ENCODE results near the gene BCKDHB. TPM values are rescaled to one million over a fixed set of nuclear protein-coding genes. Genes with fewer than 3 reads are reported as not detected.
A peak's percentile ranks its signal among the peaks of the same experiment; 100 is the strongest.

BCKDHB gene
- total RNA-seq, 1 experiment from 2014 or later: 24.3 TPM

GRCh38 chr6:80106418-80107235 is at the start of gene BCKDHB (continued):
- TF ChIP-seq ZBTB43 (CRISPR knock-in tag; IDR thresholded peaks at IDR 0.05) (no peak), CREB1 (CRISPR knock-in tag; IDR thresholded peaks at IDR 0.05) (no peak), ARID4B (CRISPR knock-in tag; IDR thresholded peaks at IDR 0.05; ENCODE audit: borderline replicate concordance) (peak; percentile 16; the same call in 1 of the 2 replicates), NR2C2 (CRISPR knock-in tag; IDR thresholded peaks at IDR 0.05) (no peak), PRRX2 (CRISPR knock-in tag; IDR thresholded peaks at IDR 0.05) (no peak), PREB (CRISPR knock-in tag; IDR thresholded peaks at IDR 0.05; ENCODE audit: borderline replicate concordance) (no peak), USF2 (CRISPR knock-in tag; IDR thresholded peaks at IDR 0.05) (peak; percentile 41; the same call in 1 of the 2 replicates), FOXP1 (CRISPR knock-in tag; IDR thresholded peaks at IDR 0.05; ENCODE audit: borderline replicate concordance) (no peak), MYBL2 (CRISPR knock-in tag; IDR thresholded peaks at IDR 0.05) (peak; percentile 67; the same call in 1 of the 2 replicates), MXD4 (CRISPR knock-in tag; IDR thresholded peaks at IDR 0.05; ENCODE audit: borderline replicate concordance) (no peak), ZNF263 (CRISPR knock-in tag; IDR thresholded peaks at IDR 0.05; ENCODE audit: low read depth) (no peak), NFE2L1 (CRISPR knock-in tag; IDR thresholded peaks at IDR 0.05) (no peak), FOXJ3 (CRISPR knock-in tag; IDR thresholded peaks at IDR 0.05; ENCODE audit: borderline replicate concordance) (no peak), ATF2 (CRISPR knock-in tag; IDR thresholded peaks at IDR 0.05; ENCODE audit: borderline replicate concordance, low read depth) (no peak), GABPB1 (CRISPR knock-in tag; IDR thresholded peaks at IDR 0.05) (no peak; the same call in 1 of the 2 replicates), AR (CRISPR knock-in tag; IDR thresholded peaks at IDR 0.05) (no peak), ZBTB21 (CRISPR knock-in tag; IDR thresholded peaks at IDR 0.05; ENCODE audit: borderline replicate concordance) (peak; percentile 51; the same call in 1 of the 2 replicates), SOX15 (CRISPR knock-in tag; IDR thresholded peaks at IDR 0.05) (no peak), TEAD4 (CRISPR knock-in tag; IDR thresholded peaks at IDR 0.05) (no peak), CREM (CRISPR knock-in tag; IDR thresholded peaks at IDR 0.05) (no peak; the same call in 1 of the 2 replicates), SMAD4 (CRISPR knock-in tag; IDR thresholded peaks at IDR 0.05) (no peak), ERG (CRISPR knock-in tag; IDR thresholded peaks at IDR 0.05) (no peak), TP53 (CRISPR knock-in tag; IDR thresholded peaks at IDR 0.05) (peak; percentile 81; the same call in 1 of the 2 replicates), ETV6 (CRISPR knock-in tag; IDR thresholded peaks at IDR 0.05) (peak; percentile 78; the same call in 1 of the 2 replicates), ATF3 (CRISPR knock-in tag; conservative IDR thresholded peaks at IDR 0.05) (no peak), ZNF423 (CRISPR knock-in tag; IDR thresholded peaks at IDR 0.05) (no peak)

Data from WTC11 (cell line).